ENCODE results near the gene OOEP.

The OOEP gene

GRCh38 chr6:73364121-73364520 lies 5.6 kb downstream of the OOEP start:
- no peak for DNase-seq

- DNase-seq, result no peak
These were observed 6.2 kb downstream of the OOEP start for GRCh38 chr6:73363537-73363875.

- DNase-seq, result no peak
These were observed 6.7 kb downstream of the OOEP start for GRCh38 chr6:73362869-73363536.

- no peak for DNase-seq
These were observed 7.3 kb downstream of the OOEP start, which contains the start of gene KHDC3L for GRCh38 chr6:73362358-73362757. TSS of gene KHDC3L (plus strand) at chr6:73362658. CDS start at chr6:73362730, 72 bp downstream.

- DNase-seq, result no peak
These were observed 15.8 kb downstream of the OOEP start, which contains the start of gene DPPA5 for GRCh38 chr6:73353636-73354593. TSS of gene DPPA5 (minus strand) at chr6:73354276. CDS start at chr6:73354225, 51 bp downstream.

- no peak for DNase-seq
These were observed 20.4 kb downstream of the OOEP start for GRCh38 chr6:73349311-73349710.

- DNase-seq, result no peak
These were observed 21.0 kb downstream of the OOEP start for GRCh38 chr6:73348550-73349204.

GRCh38 chr6:73343164-73343563 lies 26.5 kb downstream of the OOEP start:
- DNase-seq, result no peak

GRCh38 chr6:73342174-73342573 lies 27.5 kb downstream of the OOEP start:
- DNase-seq, result no peak

GRCh38 chr6:73341335-73341734 lies 28.4 kb downstream of the OOEP start:
- no peak for DNase-seq

GRCh38 chr6:73340048-73340447 lies 29.6 kb downstream of the OOEP start:
- DNase-seq, result no peak

- no peak for DNase-seq
These were observed 30.4 kb downstream of the OOEP start for GRCh38 chr6:73339340-73339739.

GRCh38 chr6:73329201-73329600 lies 40.5 kb downstream of the OOEP start:
- DNase-seq, result no peak

GRCh38 chr6:73328790-73329189 lies 40.9 kb downstream of the OOEP start:
- no peak for DNase-seq

- no peak for DNase-seq
These were observed 44.0 kb downstream of the OOEP start for GRCh38 chr6:73325656-73326055.

- no peak for DNase-seq
These were observed 46.4 kb downstream of the OOEP start for GRCh38 chr6:73323323-73323722.
